Measurements from ENCODE around the gene KBTBD8. TPM values are rescaled to one million over a fixed set of nuclear protein-coding genes. Genes with fewer than 3 reads are reported as not detected.

The KBTBD8 gene
- total and polyA plus RNA-seq, 4 donors, result 0.08 to 14.2 (median 1.3) TPM

- Histone ChIP-seq H3K36me3 (ENCODE audit: control insufficient read depth in 4 of 4, insufficient read depth in 3 of 4, low read depth in 1 of 4, low read length in 3 of 4) (no peaks in the 10 kb centered on the region), H3K27me3 (ENCODE audit: control insufficient read depth in 4 of 4, insufficient read depth in 4 of 4, low read length in 3 of 4) (no peaks in the 10 kb centered on the region), H3K9ac (ENCODE audit: low read depth in 1 of 2, low read length in 2 of 2) (no peak overlapping the region), H3K4me3 (ENCODE audit: low read depth in 1 of 3, low read length in 3 of 3) (no peak overlapping the region), H3K9me3 (ENCODE audit: control insufficient read depth in 4 of 4, low read length in 3 of 4) (no peaks in the 10 kb centered on the region), H3K4me1 (ENCODE audit: control insufficient read depth in 4 of 4, insufficient read depth in 4 of 4, low read length in 3 of 4) (no peaks in the 10 kb centered on the region), H3K27ac (ENCODE audit: low read depth in 1 of 2, low read length in 2 of 2) (no peak overlapping the region)
- 81% methylated on average over 2 of the region's 2 CpGs for WGBS
- DNase-seq (ENCODE audit: low spot score), result no peak
- TF ChIP-seq JUND (IDR thresholded peaks at IDR 0.05), result no peak
- no peak for TF ChIP-seq MAX (IDR thresholded peaks at IDR 0.05)
- TF ChIP-seq EGR1 (IDR thresholded peaks at IDR 0.05; ENCODE audit: low read depth in 2 of 2), result no peak
- no peak for TF ChIP-seq HNF4A (conservative IDR thresholded peaks at IDR 0.05)
- TF ChIP-seq RAD21 (IDR thresholded peaks at IDR 0.05), result no peak
- TF ChIP-seq YY1 (IDR thresholded peaks at IDR 0.05), result no peak
- no peak for TF ChIP-seq NR2F2 (IDR thresholded peaks at IDR 0.05)
- no peak for TF ChIP-seq ATF3 (IDR thresholded peaks at IDR 0.05)
- no peak for TF ChIP-seq SP1 (IDR thresholded peaks at IDR 0.05)
- no peak for TF ChIP-seq FOXA2 (IDR thresholded peaks at IDR 0.05)
- no peak for TF ChIP-seq GABPA (IDR thresholded peaks at IDR 0.05 in 1 of 2, conservative IDR thresholded peaks at IDR 0.05 in 1 of 2)
- no peak for TF ChIP-seq HNF4G (IDR thresholded peaks at IDR 0.05)
Observed at GRCh38 chr3:67048067-67048714, 50.1 kb downstream of the KBTBD8 start.

GRCh38 chr3:67048715-67049074 is 50.6 kb downstream of the KBTBD8 start:
- Histone ChIP-seq H3K4me3 (ENCODE audit: low read depth in 1 of 3, low read length in 3 of 3) (no peak overlapping the region), H3K36me3 (ENCODE audit: control insufficient read depth in 4 of 4, insufficient read depth in 3 of 4, low read depth in 1 of 4, low read length in 3 of 4) (no peaks in the 10 kb centered on the region), H3K9ac (ENCODE audit: low read depth in 1 of 2, low read length in 2 of 2) (no peak overlapping the region), H3K27ac (ENCODE audit: low read depth in 1 of 2, low read length in 2 of 2) (no peak overlapping the region), H3K27me3 (ENCODE audit: control insufficient read depth in 4 of 4, insufficient read depth in 4 of 4, low read length in 3 of 4) (no peaks in the 10 kb centered on the region), H3K4me1 (ENCODE audit: control insufficient read depth in 4 of 4, insufficient read depth in 4 of 4, low read length in 3 of 4) (no peaks in the 10 kb centered on the region), H3K9me3 (ENCODE audit: control insufficient read depth in 4 of 4, low read length in 3 of 4) (no peaks in the 10 kb centered on the region)
- no peak for TF ChIP-seq MAX (IDR thresholded peaks at IDR 0.05)
- no peak for TF ChIP-seq YY1 (IDR thresholded peaks at IDR 0.05)
- TF ChIP-seq RXRA (IDR thresholded peaks at IDR 0.05), result no peak
- no peak for TF ChIP-seq GABPA (IDR thresholded peaks at IDR 0.05 in 1 of 2, conservative IDR thresholded peaks at IDR 0.05 in 1 of 2)
- TF ChIP-seq CTCF (IDR thresholded peaks at IDR 0.05; ENCODE audit: low read depth, low read length, missing input control), result no peak
- TF ChIP-seq SP1 (IDR thresholded peaks at IDR 0.05), result no peak
- no peak for TF ChIP-seq RAD21 (IDR thresholded peaks at IDR 0.05)
- TF ChIP-seq FOXA2 (IDR thresholded peaks at IDR 0.05), result no peak
- no peak for TF ChIP-seq TAF1 (conservative IDR thresholded peaks at IDR 0.05)
- no peak for TF ChIP-seq ATF3 (IDR thresholded peaks at IDR 0.05)
- TF ChIP-seq EGR1 (IDR thresholded peaks at IDR 0.05; ENCODE audit: low read depth in 2 of 2), result no peak
- no peak for TF ChIP-seq HNF4A (conservative IDR thresholded peaks at IDR 0.05)
- TF ChIP-seq NR2F2 (IDR thresholded peaks at IDR 0.05), result no peak
- no peak for TF ChIP-seq HNF4G (IDR thresholded peaks at IDR 0.05)
- TF ChIP-seq ZBTB33 (IDR thresholded peaks at IDR 0.05), result no peak
- no peak for TF ChIP-seq JUND (IDR thresholded peaks at IDR 0.05)
- no peak for TF ChIP-seq FOXA1 (IDR thresholded peaks at IDR 0.05)
- TF ChIP-seq REST (IDR thresholded peaks at IDR 0.05), result no peak
- DNase-seq (ENCODE audit: low spot score), result no peak
- WGBS, result 84% methylated on average over 3 of the region's 3 CpGs
